HEK293 (cell line): ENCODE data around the gene LAMA5.

Source experiments
- CTCF ChIA-PET: fragments of 350-600 bp; formaldehyde crosslinking; extraction: SDS; loops from one replicate; lab custom pipeline; 2021; ENCODE audit warnings: antibody characterized with exemption; lab: Yijun Ruan, JAX
- POLR2A ChIA-PET: fragments of 300-600 bp; formaldehyde crosslinking; extraction: SDS; loops from one replicate; lab custom pipeline; 2020; ENCODE audit warnings: antibody characterized with exemption, inconsistent platforms; lab: Yijun Ruan, JAX
- H3K27ac ChIP-seq: fragments of 200-500 bp; sonication (Bioruptor generic); 2 replicates; pipeline ENCODE4 v1.5.1; 2014; ENCODE audit warnings: low read depth, low read length, control low read depth, inconsistent platforms; ENCODE audit errors: extremely low read depth
- H3K36me3 ChIP-seq, 2 experiments: fragments of 200-500 bp in 1 of 2; sonication (Bioruptor generic) in 1 of 2; 1 replicate in 1 of 2; 2 replicates in 1 of 2; pipeline ENCODE4 v1.5.1; 2014 to 2017; ENCODE audit warnings: inconsistent platforms in 2 of 2, low read length in 2 of 2; ENCODE audit not compliant: control insufficient read depth in 2 of 2, insufficient read depth in 1 of 2
- H3K4me1 ChIP-seq: fragments of 200-500 bp; sonication (Bioruptor generic); 2 replicates; pipeline ENCODE4 v1.5.1; 2014; ENCODE audit warnings: mild to moderate bottlenecking, low read length, inconsistent platforms; ENCODE audit not compliant: control insufficient read depth, insufficient read depth
- H3K4me3 ChIP-seq: 2 replicates; pipeline ENCODE4 v1.5.1; 2011; ENCODE audit warnings: low read depth, mild to moderate bottlenecking, control low read depth, low read length, moderate library complexity
- H3K9me3 ChIP-seq: fragments of 200-500 bp; sonication (Bioruptor generic); 2 replicates; pipeline ENCODE4 v1.5.1; 2014; ENCODE audit warnings: low read depth, low read length, inconsistent platforms; ENCODE audit not compliant: control insufficient read depth, insufficient read depth
- EGR2 ChIP-seq: fragments of 450-650 bp; formaldehyde crosslinking; IDR thresholded peaks from 2 replicates; pipeline ENCODE4 v1.5.1; 2016; ENCODE audit warnings: low read depth, missing biosample characterization, missing genetic modification characterization
- GLI4 ChIP-seq: fragments of 450-650 bp; formaldehyde crosslinking; IDR thresholded peaks from 2 replicates; pipeline ENCODE4 v1.5.1; 2016; ENCODE audit warnings: missing biosample characterization, missing genetic modification characterization
- GLIS2 ChIP-seq: fragments of 450-650 bp; formaldehyde crosslinking; IDR thresholded peaks from 2 replicates; pipeline ENCODE4 v1.5.1; 2016; ENCODE audit warnings: missing biosample characterization, missing genetic modification characterization
- HIC1 ChIP-seq: fragments of 450-650 bp; formaldehyde crosslinking; IDR thresholded peaks from 2 replicates; pipeline ENCODE4 v1.5.1; 2016; ENCODE audit warnings: missing biosample characterization, missing genetic modification characterization
- SP7 ChIP-seq: fragments of 450-650 bp; formaldehyde crosslinking; IDR thresholded peaks from 2 replicates; pipeline ENCODE4 v1.5.1; 2016; ENCODE audit warnings: missing biosample characterization, missing genetic modification characterization
- ZBTB48 ChIP-seq: fragments of 450-650 bp; formaldehyde crosslinking; IDR thresholded peaks from 2 replicates; pipeline ENCODE4 v1.5.1; 2016; ENCODE audit warnings: missing biosample characterization, missing genetic modification characterization
- ZNF155 ChIP-seq: fragments of 450-650 bp; formaldehyde crosslinking; IDR thresholded peaks from 2 replicates; pipeline ENCODE4 v1.5.1; 2016; ENCODE audit warnings: missing biosample characterization, missing genetic modification characterization
- ZNF18 ChIP-seq: fragments of 450-650 bp; formaldehyde crosslinking; IDR thresholded peaks from 2 replicates; pipeline ENCODE4 v1.5.1; 2016; ENCODE audit warnings: missing biosample characterization, missing genetic modification characterization
- ZNF530 ChIP-seq: fragments of 450-650 bp; formaldehyde crosslinking; IDR thresholded peaks from 2 replicates; pipeline ENCODE4 v1.5.1; 2016; ENCODE audit warnings: low read depth, missing biosample characterization, missing genetic modification characterization
- ZNF621 ChIP-seq: fragments of 450-650 bp; formaldehyde crosslinking; IDR thresholded peaks from 2 replicates; pipeline ENCODE4 v1.5.1; 2017; ENCODE audit warnings: missing biosample characterization, missing genetic modification characterization
- ZNF623 ChIP-seq: fragments of 450-650 bp; formaldehyde crosslinking; IDR thresholded peaks from 2 replicates; pipeline ENCODE4 v1.5.1; 2016; ENCODE audit warnings: missing biosample characterization, missing genetic modification characterization
- TF ChIP-seq, protein P1 (sequence below): fragments of 450-650 bp; formaldehyde crosslinking; IDR thresholded peaks from 2 replicates; pipeline ENCODE4 v1.5.1; 2016; ENCODE audit warnings: missing biosample characterization, missing genetic modification characterization
- TF ChIP-seq, protein P2 (sequence below): sonication (generic); formaldehyde crosslinking; IDR thresholded peaks from 2 replicates; pipeline ENCODE4 v1.8.1; 2022; ENCODE audit warnings: mild to moderate bottlenecking, moderate library complexity, missing genetic modification reagents
- TF ChIP-seq, protein P3 (sequence below): fragments of 450-650 bp; formaldehyde crosslinking; IDR thresholded peaks from 2 replicates; pipeline ENCODE4 v1.5.1; 2016; ENCODE audit warnings: missing biosample characterization, missing genetic modification characterization

Gene LAMA5

DNA sequence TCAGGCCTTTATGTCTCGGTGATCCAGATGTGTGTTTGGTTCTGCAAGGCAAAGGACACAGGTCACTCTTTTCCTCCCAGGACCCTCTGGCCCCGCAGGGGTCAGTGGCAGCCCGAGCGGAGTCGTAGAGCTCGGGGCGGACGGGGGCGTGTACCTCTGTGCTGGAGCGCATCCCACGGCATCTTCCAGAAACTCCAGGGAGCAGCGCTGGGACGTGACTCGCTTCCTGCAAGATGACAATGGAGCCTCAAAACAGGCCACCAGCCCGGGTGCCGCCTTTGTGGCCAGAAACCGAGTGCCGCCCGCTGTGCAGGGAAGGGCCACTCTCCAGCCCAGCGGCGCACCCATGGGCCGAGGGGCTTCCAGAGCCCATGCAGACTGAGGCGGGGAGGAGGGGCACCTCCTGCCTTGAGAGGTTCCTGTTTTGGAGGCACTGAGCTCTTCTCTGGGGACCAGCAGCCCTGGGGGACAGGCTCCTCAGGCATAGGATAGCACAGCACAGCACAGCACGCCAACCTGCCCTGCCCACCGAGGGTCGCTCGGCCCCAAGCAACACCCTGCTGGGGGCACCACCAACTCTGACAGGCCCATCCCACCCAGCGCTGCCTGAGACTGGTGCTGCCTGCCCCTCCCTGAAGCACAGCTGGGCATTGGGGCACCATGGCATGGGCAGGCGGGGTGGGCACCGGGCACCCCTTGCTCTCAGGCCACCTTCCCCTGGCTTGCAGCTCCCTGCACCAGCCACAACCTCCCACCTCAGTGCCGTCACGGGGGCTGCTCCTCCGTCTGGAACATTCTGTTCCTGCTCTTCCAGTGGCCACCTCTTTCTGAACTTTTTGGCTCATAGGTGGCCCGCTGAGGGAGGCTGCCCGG, 29.5 kb upstream of the LAMA5 start:
- POLR2A ChIA-PET, result no interaction called here
- Histone ChIP-seq H3K36me3 (peaks cover 0 to 46% of the 10 kb centered on the region in 2 experiments; a peak in 2 of 3 replicates), H3K4me1 (no peaks in the 10 kb centered on the region), H3K27ac (no peak overlapping the region), H3K4me3 (no peak overlapping the region), H3K9me3 (no peaks in the 10 kb centered on the region)
- TF ChIP-seq ZNF18 (tag by site-specific recombination) (no peak), ZNF530 (tag by site-specific recombination) (no peak), SP7 (tag by site-specific recombination) (no peak), HIC1 (peak; percentile 78), GLIS2 (tag by site-specific recombination) (0 out of 2 replicates have a peak, but pooled peaks have one; percentile 20), ZNF623 (tag by site-specific recombination) (no peak), GLI4 (tag by site-specific recombination) (no peak), ZBTB48 (tag by site-specific recombination) (no peak), ZNF155 (no peak)
- TF ChIP-seq, protein P1, sequence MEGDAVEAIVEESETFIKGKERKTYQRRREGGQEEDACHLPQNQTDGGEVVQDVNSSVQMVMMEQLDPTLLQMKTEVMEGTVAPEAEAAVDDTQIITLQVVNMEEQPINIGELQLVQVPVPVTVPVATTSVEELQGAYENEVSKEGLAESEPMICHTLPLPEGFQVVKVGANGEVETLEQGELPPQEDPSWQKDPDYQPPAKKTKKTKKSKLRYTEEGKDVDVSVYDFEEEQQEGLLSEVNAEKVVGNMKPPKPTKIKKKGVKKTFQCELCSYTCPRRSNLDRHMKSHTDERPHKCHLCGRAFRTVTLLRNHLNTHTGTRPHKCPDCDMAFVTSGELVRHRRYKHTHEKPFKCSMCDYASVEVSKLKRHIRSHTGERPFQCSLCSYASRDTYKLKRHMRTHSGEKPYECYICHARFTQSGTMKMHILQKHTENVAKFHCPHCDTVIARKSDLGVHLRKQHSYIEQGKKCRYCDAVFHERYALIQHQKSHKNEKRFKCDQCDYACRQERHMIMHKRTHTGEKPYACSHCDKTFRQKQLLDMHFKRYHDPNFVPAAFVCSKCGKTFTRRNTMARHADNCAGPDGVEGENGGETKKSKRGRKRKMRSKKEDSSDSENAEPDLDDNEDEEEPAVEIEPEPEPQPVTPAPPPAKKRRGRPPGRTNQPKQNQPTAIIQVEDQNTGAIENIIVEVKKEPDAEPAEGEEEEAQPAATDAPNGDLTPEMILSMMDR (tag by site-specific recombination), result no peak
- TF ChIP-seq, protein P2, sequence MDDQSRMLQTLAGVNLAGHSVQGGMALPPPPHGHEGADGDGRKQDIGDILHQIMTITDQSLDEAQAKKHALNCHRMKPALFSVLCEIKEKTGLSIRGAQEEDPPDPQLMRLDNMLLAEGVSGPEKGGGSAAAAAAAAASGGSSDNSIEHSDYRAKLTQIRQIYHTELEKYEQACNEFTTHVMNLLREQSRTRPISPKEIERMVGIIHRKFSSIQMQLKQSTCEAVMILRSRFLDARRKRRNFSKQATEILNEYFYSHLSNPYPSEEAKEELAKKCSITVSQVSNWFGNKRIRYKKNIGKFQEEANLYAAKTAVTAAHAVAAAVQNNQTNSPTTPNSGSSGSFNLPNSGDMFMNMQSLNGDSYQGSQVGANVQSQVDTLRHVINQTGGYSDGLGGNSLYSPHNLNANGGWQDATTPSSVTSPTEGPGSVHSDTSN (CRISPR knock-in tag), result no peak
- TF ChIP-seq, protein P3, sequence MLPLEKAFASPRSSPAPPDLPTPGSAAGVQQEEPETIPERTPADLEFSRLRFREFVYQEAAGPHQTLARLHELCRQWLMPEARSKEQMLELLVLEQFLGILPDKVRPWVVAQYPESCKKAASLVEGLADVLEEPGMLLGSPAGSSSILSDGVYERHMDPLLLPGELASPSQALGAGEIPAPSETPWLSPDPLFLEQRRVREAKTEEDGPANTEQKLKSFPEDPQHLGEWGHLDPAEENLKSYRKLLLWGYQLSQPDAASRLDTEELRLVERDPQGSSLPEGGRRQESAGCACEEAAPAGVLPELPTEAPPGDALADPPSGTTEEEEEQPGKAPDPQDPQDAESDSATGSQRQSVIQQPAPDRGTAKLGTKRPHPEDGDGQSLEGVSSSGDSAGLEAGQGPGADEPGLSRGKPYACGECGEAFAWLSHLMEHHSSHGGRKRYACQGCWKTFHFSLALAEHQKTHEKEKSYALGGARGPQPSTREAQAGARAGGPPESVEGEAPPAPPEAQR (tag by site-specific recombination), result no peak
- CTCF ChIA-PET, result no interaction called here

DNA sequence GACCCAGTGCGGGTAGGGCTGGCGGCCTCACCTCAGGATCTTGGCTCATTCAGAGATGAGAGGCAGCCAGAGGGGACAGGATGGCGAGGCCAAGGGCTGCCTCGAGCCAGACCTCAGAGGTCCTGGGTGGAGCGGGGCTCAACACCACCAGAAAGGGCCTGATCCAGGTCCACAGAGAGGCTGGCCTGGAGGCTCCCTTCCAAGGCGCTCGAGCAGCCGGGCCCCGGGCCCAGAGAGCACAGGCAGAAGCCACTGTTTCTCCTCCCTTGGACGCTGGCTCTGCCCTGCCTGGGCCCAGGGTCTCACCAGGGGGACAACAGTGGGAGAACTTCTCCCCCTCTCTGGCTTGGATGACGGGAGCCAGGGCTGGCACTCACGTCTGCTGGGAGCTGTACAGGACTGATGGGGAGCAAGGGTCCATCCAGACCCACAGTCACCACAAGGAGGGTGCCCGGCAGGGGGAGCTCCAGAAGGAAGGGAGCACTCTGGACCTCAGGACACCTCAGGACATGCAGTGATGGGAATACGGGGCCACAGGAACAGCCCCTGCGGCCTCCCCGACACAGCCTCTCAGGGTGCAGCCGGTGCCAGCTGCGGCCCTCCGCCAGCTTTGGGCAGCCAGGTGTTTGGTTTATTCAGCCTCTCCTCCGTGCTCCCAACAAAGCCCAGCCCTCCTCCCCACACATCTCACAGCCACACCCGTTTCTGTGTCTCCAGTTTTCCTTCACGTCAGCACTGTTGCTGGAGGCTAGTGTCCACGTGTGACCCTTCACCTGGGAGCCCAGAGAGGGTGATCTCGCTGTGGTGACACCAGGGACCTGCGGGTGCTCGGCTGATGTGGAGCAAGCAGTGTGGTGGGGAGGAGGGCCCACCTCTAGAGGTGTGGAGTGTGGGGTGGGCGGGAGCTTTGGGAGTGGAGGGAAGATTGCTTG, 28.5 kb upstream of the LAMA5 start:
- Histone ChIP-seq H3K4me3 (no peak overlapping the region), H3K36me3 (peaks cover 0 to 47% of the 10 kb centered on the region in 2 experiments; a peak in 2 of 3 replicates), H3K27ac (no peak overlapping the region), H3K9me3 (no peaks in the 10 kb centered on the region), H3K4me1 (no peaks in the 10 kb centered on the region)
- ChIA-PET CTCF (interaction anchor here (2.1 kb wide), 1 partner anchor 14 kb away, joined by 5 read pairs; no protein-coding TSS in a partner anchor), POLR2A (interaction anchor here (1.2 kb wide), 1 partner anchor 9 kb away, joined by 8 read pairs; the partner anchor contains the start of gene RPS21)
- TF ChIP-seq EGR2 (tag by site-specific recombination) (0 out of 2 replicates have a peak, but pooled peaks have one; percentile 8), ZNF621 (tag by site-specific recombination) (no peak)
- TF ChIP-seq, protein P1 (tag by site-specific recombination), result peak; percentile 41; the same call in 1 of the 2 replicates
